IPS-NIHi7 (cell line): Measurements from ENCODE around the gene CYP2C19.
"Not testable (repeated sequence)": the region's sequence is repeated elsewhere in the genome, so short reads cannot be mapped to it uniquely, and the experiment has no call there.

ENCODE experiments used
- DNase-seq: peaks from one replicate; pipeline ENCODE4 v3.0.0; 2012; ENCODE audit warnings: mixed read lengths; ENCODE audit errors: extremely low spot score

The CYP2C19 gene

DNA sequence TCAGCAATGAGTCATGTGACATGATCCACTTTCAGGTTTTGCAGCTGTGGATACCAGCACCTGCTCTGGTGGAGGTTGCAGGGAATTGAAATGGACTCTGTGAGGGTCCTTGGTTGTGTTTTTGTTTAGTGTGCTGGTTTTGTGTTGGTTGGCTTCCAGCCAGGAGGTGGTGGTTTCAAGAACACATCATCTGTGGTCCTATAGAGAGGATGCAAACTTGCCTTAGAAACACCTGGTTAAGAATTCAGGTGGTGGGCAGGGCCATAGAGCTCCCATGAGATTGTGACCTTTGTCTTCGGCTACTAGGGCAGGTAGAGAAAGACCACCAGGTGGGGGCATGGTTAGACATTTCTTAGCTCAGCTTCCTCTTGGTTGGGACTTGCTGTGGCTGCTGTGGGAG is 116.7 kb downstream of the CYP2C19 start:
- no peak for DNase-seq

- DNase-seq: no peak
Observed at GRCh38 chr10:94889123-94889522, 126.6 kb downstream of the CYP2C19 start.

DNA sequence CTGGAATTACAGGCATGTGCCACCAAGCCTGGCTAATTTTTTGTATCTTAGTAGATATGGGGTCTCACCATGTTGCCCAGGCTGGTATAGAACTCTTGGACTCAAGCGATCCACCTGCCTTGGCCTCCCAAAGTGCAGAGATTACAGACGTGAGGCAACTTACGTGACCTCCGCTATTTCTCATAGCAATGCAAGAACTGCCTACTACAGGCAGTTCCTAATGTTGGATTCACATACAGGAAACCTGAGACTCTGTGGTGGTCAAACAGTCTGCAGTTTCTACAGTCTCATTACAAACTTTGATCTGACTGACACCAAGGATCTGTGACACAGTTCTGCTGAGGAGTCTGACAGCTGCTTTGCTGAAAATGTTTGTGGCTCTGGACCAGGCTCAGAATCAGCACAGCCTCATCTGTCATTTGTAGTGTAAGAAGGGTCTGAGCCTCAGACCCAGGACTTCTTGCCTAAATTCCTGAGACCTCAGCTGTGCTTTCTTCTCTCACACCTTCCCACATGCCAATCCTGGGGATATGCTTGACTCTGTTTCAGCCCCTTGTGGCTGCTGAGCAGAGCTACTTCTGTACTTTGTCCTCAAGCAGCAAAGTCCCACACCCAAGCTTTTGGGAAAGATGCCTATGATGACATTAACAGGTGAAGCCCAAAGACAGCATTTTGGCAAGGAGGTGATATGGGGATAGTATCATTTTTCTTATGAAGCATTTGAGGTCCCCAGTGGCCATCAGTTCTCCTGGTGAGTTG is 128.0 kb downstream of the CYP2C19 start:
- DNase-seq: no peak

GRCh38 chr10:94898414-94898813 is 135.9 kb downstream of the CYP2C19 start:
- not testable (repeated sequence) for DNase-seq

- DNase-seq: no peak
Observed at GRCh38 chr10:94902080-94902479, 139.6 kb downstream of the CYP2C19 start.

GRCh38 chr10:94902570-94902969 is 140.1 kb downstream of the CYP2C19 start:
- no peak for DNase-seq
